Activated CD4-positive, CD25-positive, alpha-beta regulatory T cell (primary cell): Measurements from ENCODE around the gene PGAP3.
"Not testable (repeated sequence)": the region's sequence is repeated elsewhere in the genome, so short reads cannot be mapped to it uniquely, and the experiment has no call there.

ENCODE experiments used
- DNase-seq, 4 experiments: peaks; one replicate each; lab custom pipeline; 2025; lab: John Stamatoyannopoulos, UW

The PGAP3 gene, protein sequence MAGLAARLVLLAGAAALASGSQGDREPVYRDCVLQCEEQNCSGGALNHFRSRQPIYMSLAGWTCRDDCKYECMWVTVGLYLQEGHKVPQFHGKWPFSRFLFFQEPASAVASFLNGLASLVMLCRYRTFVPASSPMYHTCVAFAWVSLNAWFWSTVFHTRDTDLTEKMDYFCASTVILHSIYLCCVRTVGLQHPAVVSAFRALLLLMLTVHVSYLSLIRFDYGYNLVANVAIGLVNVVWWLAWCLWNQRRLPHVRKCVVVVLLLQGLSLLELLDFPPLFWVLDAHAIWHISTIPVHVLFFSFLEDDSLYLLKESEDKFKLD

GRCh38 chr17:39687546-39688474 lies at the start of gene PGAP3:
Gene PGAP3 (minus strand): TSS chr17:39688057. CDS start chr17:39688014, 43 bp downstream.
- peak; percentile 61 to 70 (median 66) for DNase-seq

DNA sequence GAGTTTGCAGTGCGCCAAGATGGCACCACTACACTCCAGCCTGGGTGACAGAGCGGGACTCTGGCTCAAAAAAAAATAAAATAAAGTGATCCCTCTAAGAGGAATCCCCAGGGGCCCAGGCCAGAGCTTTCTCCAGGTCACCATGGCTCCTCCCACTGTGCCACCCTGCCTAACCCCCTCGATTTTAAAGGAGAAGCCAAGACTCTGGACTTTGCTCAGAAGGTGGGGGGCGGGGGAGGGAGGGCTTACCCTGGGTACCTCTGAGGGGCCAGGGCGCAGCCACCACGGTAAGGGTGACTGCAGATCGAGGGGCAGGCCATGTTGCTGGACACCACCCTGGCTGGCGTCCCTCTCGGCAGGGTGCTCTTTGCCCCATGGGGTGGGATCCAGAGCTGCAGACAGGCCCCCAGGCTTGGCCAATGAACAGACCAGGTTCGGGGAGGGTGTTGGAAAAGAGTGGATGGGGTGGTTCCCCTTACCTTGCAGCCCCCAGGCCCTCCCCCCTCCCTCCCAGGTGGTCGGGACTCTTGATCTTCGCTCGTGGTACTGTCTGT lies 49.4 kb upstream of the PGAP3 start:
- no peak for DNase-seq

- DNase-seq = no peak
These were observed 48.7 kb upstream of the PGAP3 start for GRCh38 chr17:39736319-39737165.

- DNase-seq = no peak
These were observed 48.0 kb upstream of the PGAP3 start for GRCh38 chr17:39735882-39736281.

GRCh38 chr17:39732586-39732985 lies 44.7 kb upstream of the PGAP3 start:
- DNase-seq = no peak

GRCh38 chr17:39730095-39730921 lies 42.5 kb upstream of the PGAP3 start, which contains the start of gene MIEN1:
Gene MIEN1 (minus strand): TSS chr17:39730532. CDS start chr17:39730495, 37 bp downstream.
- peak; percentile 90 to 95 (median 93) for DNase-seq

DNA sequence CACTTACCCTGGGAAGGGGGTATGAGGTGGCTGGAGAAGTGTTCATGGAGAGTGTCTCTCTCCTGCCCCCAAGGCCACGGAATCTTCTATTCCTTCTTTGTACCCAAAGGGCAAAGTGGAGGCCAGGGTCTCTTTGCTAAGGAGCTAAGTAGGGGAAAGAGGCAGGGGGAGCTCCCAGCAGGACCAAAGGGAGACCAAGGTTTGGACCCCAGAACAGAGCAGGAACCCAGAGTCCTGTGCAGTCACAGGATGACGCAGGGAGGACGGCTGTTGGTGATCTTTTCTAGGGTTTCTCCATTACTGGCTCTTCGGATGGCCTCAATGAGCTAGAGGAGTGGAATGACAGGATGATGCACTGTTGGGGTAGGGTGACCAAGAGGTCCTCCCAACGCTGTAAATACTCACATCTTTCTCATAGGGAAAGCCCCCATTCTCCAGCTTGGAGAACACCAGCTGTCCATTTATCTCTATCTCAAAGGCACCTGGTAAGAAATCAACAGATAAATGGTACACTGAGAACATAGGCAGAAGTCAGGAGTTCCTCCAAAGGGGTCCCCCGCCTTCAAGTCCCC lies 41.5 kb upstream of the PGAP3 start:
- no peak for DNase-seq

- DNase-seq = no peak
These were observed 39.7 kb upstream of the PGAP3 start for GRCh38 chr17:39727556-39727955.

GRCh38 chr17:39726617-39727016 lies 38.8 kb upstream of the PGAP3 start:
- no peak for DNase-seq

DNA sequence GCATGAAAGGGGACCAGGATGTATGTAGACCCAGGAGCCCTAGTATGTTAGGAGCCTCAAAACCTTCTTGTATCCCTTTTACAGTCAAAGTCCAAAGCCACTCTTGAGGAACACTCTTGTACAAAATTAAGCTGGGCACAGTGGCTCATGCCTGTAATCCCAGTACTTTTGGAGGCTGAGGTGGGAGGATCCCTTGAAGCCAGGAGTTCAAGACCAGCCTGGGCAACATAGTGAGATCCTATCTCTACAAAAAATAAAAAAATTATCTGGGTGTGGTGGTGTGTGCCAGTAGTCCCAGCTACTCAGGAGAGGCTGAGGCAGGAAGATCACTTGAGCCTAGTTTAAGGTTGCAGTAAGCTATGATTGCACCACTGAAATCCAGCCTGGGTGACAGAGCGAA lies 38.1 kb upstream of the PGAP3 start:
- not testable (repeated sequence) for DNase-seq

- DNase-seq = no peak
These were observed 36.9 kb upstream of the PGAP3 start for GRCh38 chr17:39724731-39725130.

- no peak for DNase-seq
These were observed 35.4 kb upstream of the PGAP3 start for GRCh38 chr17:39722965-39723848.

- DNase-seq = no peak
These were observed 34.2 kb upstream of the PGAP3 start for GRCh38 chr17:39722104-39722503.

- DNase-seq = no peak
These were observed 31.9 kb upstream of the PGAP3 start for GRCh38 chr17:39719563-39720355.

DNA sequence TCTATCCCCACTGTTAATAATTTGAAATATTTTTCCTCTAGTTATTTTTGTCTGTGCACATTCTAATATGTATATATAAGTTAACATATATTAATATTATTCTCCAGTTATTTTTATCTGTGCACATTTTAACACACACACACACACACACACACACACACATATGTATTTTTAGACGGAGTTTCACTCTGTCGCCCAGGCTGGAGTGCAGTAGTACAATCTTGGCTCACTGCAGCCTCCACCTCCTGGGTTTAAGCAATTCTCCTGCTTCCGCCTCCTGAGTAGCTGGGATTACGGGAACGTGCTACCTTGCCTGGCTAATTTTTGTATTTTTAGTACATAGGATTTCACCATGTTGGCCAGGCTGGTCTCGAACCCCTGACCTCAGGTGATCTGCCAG lies 29.8 kb upstream of the PGAP3 start:
- DNase-seq = no peak

- no peak for DNase-seq
These were observed 29.2 kb upstream of the PGAP3 start for GRCh38 chr17:39716879-39717536.

DNA sequence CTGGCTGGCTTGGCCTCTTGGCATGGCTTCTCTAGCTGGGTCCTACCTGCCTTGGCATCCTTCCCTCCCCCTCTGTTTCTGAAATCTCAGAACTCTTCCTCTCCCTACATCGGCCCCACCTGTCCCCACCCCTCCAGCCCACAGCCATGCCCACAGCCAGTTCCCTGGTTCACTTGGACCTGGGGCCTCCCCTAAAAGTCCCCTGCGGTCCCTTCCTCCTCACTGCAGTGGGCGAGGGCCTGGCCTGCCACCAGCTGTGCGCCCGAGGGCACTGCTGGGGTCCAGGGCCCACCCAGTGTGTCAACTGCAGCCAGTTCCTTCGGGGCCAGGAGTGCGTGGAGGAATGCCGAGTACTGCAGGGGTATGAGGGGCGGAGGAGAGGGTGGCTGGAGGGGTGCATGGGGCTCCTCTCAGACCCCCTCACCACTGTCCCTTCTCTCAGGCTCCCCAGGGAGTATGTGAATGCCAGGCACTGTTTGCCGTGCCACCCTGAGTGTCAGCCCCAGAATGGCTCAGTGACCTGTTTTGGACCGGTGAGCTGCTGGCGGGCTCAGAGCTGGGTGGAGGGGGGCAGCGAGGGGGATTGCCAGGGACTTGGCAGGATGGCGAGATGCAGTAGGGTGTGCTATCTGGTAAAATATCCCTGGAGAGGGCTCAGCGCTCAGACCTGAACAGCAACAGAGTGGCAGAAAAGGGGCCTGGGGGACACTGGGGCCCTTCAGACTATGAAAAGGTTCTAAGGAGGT lies 28.4 kb upstream of the PGAP3 start:
- DNase-seq = no peak
